Prostate gland (tissue), 2 donors: Measurements from ENCODE around the gene YDJC.
"Not testable (repeated sequence)": the region's sequence is repeated elsewhere in the genome, so short reads cannot be mapped to it uniquely, and the experiment has no call there.

ENCODE experiments used
- CTCF ChIP-seq, 4 experiments: fragments of 200-600 bp in 2 of 4; fragments of 450-650 bp in 2 of 4; sonication (generic) in 2 of 4; IDR thresholded peaks; 1 replicate in 3 of 4; 2 replicates in 1 of 4; pipeline ENCODE4 v1.5.1; 2016 to 2019; ENCODE audit warnings: antibody characterized with exemption in 4 of 4, mild to moderate bottlenecking in 2 of 4, moderate library complexity in 2 of 4
- POLR2A ChIP-seq: fragments of 450-650 bp; IDR thresholded peaks from one replicate; pipeline ENCODE4 v1.6.1; 2016; ENCODE audit warnings: antibody characterized with exemption, mild to moderate bottlenecking
- POLR2AphosphoS5 ChIP-seq: sonication (generic); formaldehyde crosslinking; IDR thresholded peaks from one replicate; pipeline ENCODE4 v1.6.1; 2017; ENCODE audit warnings: antibody characterized with exemption

GRCh38 chr22:21580623-21581007 lies 49.2 kb downstream of the YDJC start:
- not testable (repeated sequence) for TF ChIP-seq CTCF (IDR thresholded peaks at IDR 0.05); POLR2A; POLR2AphosphoS5
